Natural killer cell (primary cell): Measurements from ENCODE around the gene DENND1A. TPM values are rescaled to one million over a fixed set of nuclear protein-coding genes. Genes with fewer than 3 reads are reported as not detected.

Experiments used
- ATAC-seq, 3 donors: fragments of 150-1000 bp in 2 of 3; fragments of 200-7000 bp in 1 of 3; cut with Tn5 transposase; 1 replicate in 1 of 3; 2 replicates in 2 of 3; pipeline ENCODE4 v1.10.0; 2021; ENCODE audit warnings: mild to moderate bottlenecking in 2 of 3, moderate library complexity in 2 of 3
- DNase-seq, 2 donors: peaks; one replicate each; pipeline versions ENCODE4 v3.0.0 to v3.0.0-alpha.2; 2013 to 2021; ENCODE audit warnings: mixed read lengths in 1 of 2
- H3K27ac ChIP-seq: one replicate; pipeline ENCODE4 v1.5.1; 2013; ENCODE audit warnings: mild to moderate bottlenecking, low read length
- H3K27me3 ChIP-seq: one replicate; pipeline ENCODE4 v1.6.1; 2013; ENCODE audit warnings: low read length; ENCODE audit not compliant: control insufficient read depth, insufficient read depth
- H3K36me3 ChIP-seq: one replicate; pipeline ENCODE4 v1.6.1; 2013; ENCODE audit warnings: low read length; ENCODE audit not compliant: control insufficient read depth, insufficient read depth
- H3K4me1 ChIP-seq: one replicate; pipeline ENCODE4 v1.6.1; 2013; ENCODE audit warnings: low read length; ENCODE audit not compliant: control insufficient read depth, insufficient read depth
- H3K4me3 ChIP-seq: one replicate; pipeline ENCODE4 v1.5.1; 2013; ENCODE audit warnings: low read length
- H3K9me3 ChIP-seq: one replicate; pipeline ENCODE4 v1.6.1; 2013; ENCODE audit warnings: low read length; ENCODE audit not compliant: control insufficient read depth, insufficient read depth
- H3K27ac Mint-ChIP-seq, 2 donors: one replicate each; pipeline ENCODE4 v1.8.0; 2022; ENCODE audit warnings: mild to moderate bottlenecking in 2 of 2, mixed read lengths in 2 of 2, moderate library complexity in 1 of 2
- H3K27me3 Mint-ChIP-seq, 2 donors: one replicate each; pipeline ENCODE4 v1.8.0; 2022; ENCODE audit warnings: low read depth in 2 of 2, mixed read lengths in 2 of 2
- H3K36me3 Mint-ChIP-seq: one replicate; pipeline ENCODE4 v1.8.0; 2022; ENCODE audit warnings: mixed read lengths
- H3K4me1 Mint-ChIP-seq, 2 donors: one replicate each; pipeline ENCODE4 v1.8.0; 2022; ENCODE audit warnings: mixed read lengths in 2 of 2
- H3K4me3 Mint-ChIP-seq: one replicate; pipeline ENCODE4 v1.8.0; 2022; ENCODE audit warnings: mild to moderate bottlenecking, moderate library complexity, mixed read lengths
- H3K9me3 Mint-ChIP-seq, 2 donors: one replicate each; pipeline ENCODE4 v1.8.0; 2022; ENCODE audit warnings: mixed read lengths in 2 of 2
- WGBS: methylation state at CpG from one replicate; pipeline ENCODE4 v1.1.7; 2013; ENCODE audit warnings: missing lambda C conversion rate; ENCODE audit not compliant: insufficient coverage; 5-methylcytosine and 5-hydroxymethylcytosine counted together
- intact Hi-C: fragments of 100-400 bp; cut with micrococcal nuclease; formaldehyde crosslinking; loops from one replicate; pipeline ENCODE4 v1.14.2; 2022
- total RNA-seq, 4 donors: library from RNA; stranded (reverse); fragments of 120-200 nt in 1 of 4; gene quantifications; one replicate each; pipeline versions ENCODE4 v1.2.3 to v1.2.4, GENCODE V29; 2013 to 2022
- TF ChIP-seq, protein P1 (sequence below): fragments of 200-600 bp; IDR thresholded peaks from one replicate; pipeline ENCODE4 v1.8.0; 2022; ENCODE audit warnings: antibody characterized with exemption

DENND1A gene
- total RNA-seq, 3 donors from 2014 or later (not counting 1 experiment from before 2014, with no cell fraction given) = 27.8 to 37.6 (median 30.9) TPM

- Mint-ChIP-seq H3K4me3 (no peak overlapping the region), H3K4me1 (peaks cover 13 to 19% of the 10 kb centered on the region in 2 donors), H3K9me3 (no peaks in the 10 kb centered on the region), H3K27ac (no peak overlapping the region), H3K27me3 (no peaks in the 10 kb centered on the region), H3K36me3 (no peaks in the 10 kb centered on the region)
- intact Hi-C loops = no loop called here
- Histone ChIP-seq H3K4me1 (peaks cover 8% of the 10 kb centered on the region), H3K27me3 (no peaks in the 10 kb centered on the region), H3K27ac (no peak overlapping the region), H3K36me3 (no peaks in the 10 kb centered on the region), H3K9me3 (no peaks in the 10 kb centered on the region), H3K4me3 (no peak overlapping the region)
- ATAC-seq (no peak), DNase-seq (no peak)
- TF ChIP-seq, protein P1, sequence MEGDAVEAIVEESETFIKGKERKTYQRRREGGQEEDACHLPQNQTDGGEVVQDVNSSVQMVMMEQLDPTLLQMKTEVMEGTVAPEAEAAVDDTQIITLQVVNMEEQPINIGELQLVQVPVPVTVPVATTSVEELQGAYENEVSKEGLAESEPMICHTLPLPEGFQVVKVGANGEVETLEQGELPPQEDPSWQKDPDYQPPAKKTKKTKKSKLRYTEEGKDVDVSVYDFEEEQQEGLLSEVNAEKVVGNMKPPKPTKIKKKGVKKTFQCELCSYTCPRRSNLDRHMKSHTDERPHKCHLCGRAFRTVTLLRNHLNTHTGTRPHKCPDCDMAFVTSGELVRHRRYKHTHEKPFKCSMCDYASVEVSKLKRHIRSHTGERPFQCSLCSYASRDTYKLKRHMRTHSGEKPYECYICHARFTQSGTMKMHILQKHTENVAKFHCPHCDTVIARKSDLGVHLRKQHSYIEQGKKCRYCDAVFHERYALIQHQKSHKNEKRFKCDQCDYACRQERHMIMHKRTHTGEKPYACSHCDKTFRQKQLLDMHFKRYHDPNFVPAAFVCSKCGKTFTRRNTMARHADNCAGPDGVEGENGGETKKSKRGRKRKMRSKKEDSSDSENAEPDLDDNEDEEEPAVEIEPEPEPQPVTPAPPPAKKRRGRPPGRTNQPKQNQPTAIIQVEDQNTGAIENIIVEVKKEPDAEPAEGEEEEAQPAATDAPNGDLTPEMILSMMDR = no peak
- WGBS = 90% methylated on average over 2 of the region's 3 CpGs
Observed at GRCh38 chr9:123567013-123567412, 362.9 kb downstream of the DENND1A start.

GRCh38 chr9:123564652-123565051, 365.3 kb downstream of the DENND1A start:
- TF ChIP-seq, protein P1 = no peak
- no peaks in the 10 kb centered on the region for H3K9me3 ChIP-seq
- Mint-ChIP-seq H3K9me3 (no peaks in the 10 kb centered on the region), H3K27me3 (no peaks in the 10 kb centered on the region), H3K4me1 (peaks cover 13 to 21% of the 10 kb centered on the region in 2 donors), H3K36me3 (no peaks in the 10 kb centered on the region), H3K27ac (peak overlapping the region in 1 of 2 donors; percentile 35), H3K4me3 (no peak overlapping the region)
- H3K4me1 ChIP-seq = peaks cover 8% of the 10 kb centered on the region
- ATAC-seq (no peak), DNase-seq (no peak)
- no peak overlapping the region for H3K4me3 ChIP-seq
- no peaks in the 10 kb centered on the region for H3K27me3 ChIP-seq
- 90% methylated on average over 1 of the region's 1 CpG for WGBS
- H3K27ac ChIP-seq = no peak overlapping the region
- intact Hi-C loops = no loop called here
- H3K36me3 ChIP-seq = no peaks in the 10 kb centered on the region

DNA sequence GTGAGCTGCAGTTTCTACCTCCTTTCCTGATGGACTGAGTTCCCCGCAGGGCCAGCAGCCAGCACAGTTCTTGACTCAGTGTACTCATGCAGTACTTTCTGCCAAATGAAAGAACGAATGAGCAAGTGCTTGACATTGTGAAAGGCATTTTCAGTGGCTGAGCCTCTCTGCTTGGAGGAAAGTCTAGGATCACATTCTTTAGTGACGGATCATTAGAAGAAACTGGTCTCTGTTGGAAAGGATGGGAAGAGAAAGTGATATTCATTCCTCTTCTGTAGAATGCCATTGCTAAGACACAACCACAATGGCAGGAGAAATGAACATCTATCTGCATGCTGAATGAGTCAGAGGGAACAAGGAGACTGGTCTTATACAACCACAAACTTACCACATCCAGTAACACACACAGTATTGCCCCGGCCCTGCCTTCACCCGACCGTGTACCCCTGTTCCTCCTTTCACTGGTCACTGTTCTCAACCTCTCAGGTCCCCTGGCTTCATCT, 367.0 kb downstream of the DENND1A start:
- Mint-ChIP-seq H3K36me3 (no peaks in the 10 kb centered on the region), H3K4me3 (no peak overlapping the region), H3K9me3 (no peaks in the 10 kb centered on the region), H3K27ac (peak overlapping the region; percentile 2 to 60), H3K4me1 (peaks cover 13 to 21% of the 10 kb centered on the region in 2 donors), H3K27me3 (no peaks in the 10 kb centered on the region)
- 50% methylated on average over 6 of the region's 6 CpGs for WGBS
- intact Hi-C loops = no loop called here
- Histone ChIP-seq H3K4me3 (no peak overlapping the region), H3K9me3 (no peaks in the 10 kb centered on the region), H3K36me3 (no peaks in the 10 kb centered on the region), H3K27me3 (no peaks in the 10 kb centered on the region), H3K4me1 (peaks cover 8% of the 10 kb centered on the region), H3K27ac (no peak overlapping the region)
- ATAC-seq (peak in 2 of 3 donors; percentile 68 to 74), DNase-seq (no peak)
- TF ChIP-seq, protein P1 = no peak

GRCh38 chr9:123561046-123561445, 368.9 kb downstream of the DENND1A start:
- Histone ChIP-seq H3K9me3 (no peaks in the 10 kb centered on the region), H3K27ac (no peak overlapping the region), H3K36me3 (peaks cover 7% of the 10 kb centered on the region), H3K4me1 (peaks cover 8% of the 10 kb centered on the region), H3K4me3 (no peak overlapping the region), H3K27me3 (no peaks in the 10 kb centered on the region)
- Mint-ChIP-seq H3K4me1 (peaks cover 13 to 21% of the 10 kb centered on the region in 2 donors), H3K36me3 (no peaks in the 10 kb centered on the region), H3K4me3 (no peak overlapping the region), H3K27ac (no peak overlapping the region), H3K27me3 (no peaks in the 10 kb centered on the region), H3K9me3 (no peaks in the 10 kb centered on the region)
- 96% methylated on average over 6 of the region's 6 CpGs for WGBS
- no peak for ATAC-seq
- intact Hi-C loops = no loop called here
- TF ChIP-seq, protein P1 = no peak
- no peak for DNase-seq
